Progenitor cell of endocrine pancreas (in vitro differentiated cells): ENCODE measurements around the gene DDX27. TPM values are rescaled to one million over a fixed set of nuclear protein-coding genes. Genes with fewer than 3 reads are reported as not detected.

Source experiments
- DNase-seq: peaks from one replicate; pipeline ENCODE4 v3.0.0; 2021; ENCODE audit warnings: low spot score; ENCODE audit not compliant: unreplicated experiment
- H3K27ac Mint-ChIP-seq: 2 replicates; pipeline ENCODE4 v1.8.0; 2021; ENCODE audit warnings: mild to moderate bottlenecking, moderate library complexity, mixed read lengths
- H3K27me3 Mint-ChIP-seq: 2 replicates; pipeline ENCODE4 v1.8.0; 2021; ENCODE audit warnings: mixed read lengths
- H3K36me3 Mint-ChIP-seq: 2 replicates; pipeline ENCODE4 v1.8.0; 2022; ENCODE audit warnings: mixed read lengths; ENCODE audit not compliant: insufficient read depth
- H3K4me1 Mint-ChIP-seq: 2 replicates; pipeline ENCODE4 v1.8.0; 2021; ENCODE audit warnings: low read depth, mixed read lengths
- H3K4me3 Mint-ChIP-seq: 2 replicates; pipeline ENCODE4 v1.8.0; 2021; ENCODE audit warnings: low read depth, mild to moderate bottlenecking, moderate library complexity, mixed read lengths
- H3K9me3 Mint-ChIP-seq: 2 replicates; pipeline ENCODE4 v1.8.0; 2021; ENCODE audit warnings: low read depth, mixed read lengths
- long read RNA-seq: library from polyadenylated mRNA; unstranded; transcript quantifications from one replicate; pipeline ENCODE4 v2.0.0, GENCODE V29; 2020
- total RNA-seq: library from RNA; stranded (reverse); gene quantifications from 2 replicates; pipeline ENCODE4 v1.2.1, GENCODE V29; 2021
- TF ChIP-seq, protein P1 (sequence below): fragments of 200-600 bp; sonication (generic); IDR thresholded peaks from one replicate; pipeline ENCODE4 v1.5.0; 2021; ENCODE audit warnings: antibody characterized with exemption, mild to moderate bottlenecking; ENCODE audit not compliant: unreplicated experiment

The DDX27 gene, protein sequence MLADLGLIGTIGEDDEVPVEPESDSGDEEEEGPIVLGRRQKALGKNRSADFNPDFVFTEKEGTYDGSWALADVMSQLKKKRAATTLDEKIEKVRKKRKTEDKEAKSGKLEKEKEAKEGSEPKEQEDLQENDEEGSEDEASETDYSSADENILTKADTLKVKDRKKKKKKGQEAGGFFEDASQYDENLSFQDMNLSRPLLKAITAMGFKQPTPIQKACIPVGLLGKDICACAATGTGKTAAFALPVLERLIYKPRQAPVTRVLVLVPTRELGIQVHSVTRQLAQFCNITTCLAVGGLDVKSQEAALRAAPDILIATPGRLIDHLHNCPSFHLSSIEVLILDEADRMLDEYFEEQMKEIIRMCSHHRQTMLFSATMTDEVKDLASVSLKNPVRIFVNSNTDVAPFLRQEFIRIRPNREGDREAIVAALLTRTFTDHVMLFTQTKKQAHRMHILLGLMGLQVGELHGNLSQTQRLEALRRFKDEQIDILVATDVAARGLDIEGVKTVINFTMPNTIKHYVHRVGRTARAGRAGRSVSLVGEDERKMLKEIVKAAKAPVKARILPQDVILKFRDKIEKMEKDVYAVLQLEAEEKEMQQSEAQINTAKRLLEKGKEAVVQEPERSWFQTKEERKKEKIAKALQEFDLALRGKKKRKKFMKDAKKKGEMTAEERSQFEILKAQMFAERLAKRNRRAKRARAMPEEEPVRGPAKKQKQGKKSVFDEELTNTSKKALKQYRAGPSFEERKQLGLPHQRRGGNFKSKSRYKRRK
- 41.7 and 46.0 TPM in 2 replicates for total RNA-seq
- long read RNA-seq, transcript DDX27-207 (21 exons, 2,693 nt), result major isoform, 182 of 330 reads
- long read RNA-seq, partial matches to known transcripts, result 115 of 330 reads
- long read RNA-seq, other reads (novel, unspliced or antisense), result 33 of 330 reads

DNA sequence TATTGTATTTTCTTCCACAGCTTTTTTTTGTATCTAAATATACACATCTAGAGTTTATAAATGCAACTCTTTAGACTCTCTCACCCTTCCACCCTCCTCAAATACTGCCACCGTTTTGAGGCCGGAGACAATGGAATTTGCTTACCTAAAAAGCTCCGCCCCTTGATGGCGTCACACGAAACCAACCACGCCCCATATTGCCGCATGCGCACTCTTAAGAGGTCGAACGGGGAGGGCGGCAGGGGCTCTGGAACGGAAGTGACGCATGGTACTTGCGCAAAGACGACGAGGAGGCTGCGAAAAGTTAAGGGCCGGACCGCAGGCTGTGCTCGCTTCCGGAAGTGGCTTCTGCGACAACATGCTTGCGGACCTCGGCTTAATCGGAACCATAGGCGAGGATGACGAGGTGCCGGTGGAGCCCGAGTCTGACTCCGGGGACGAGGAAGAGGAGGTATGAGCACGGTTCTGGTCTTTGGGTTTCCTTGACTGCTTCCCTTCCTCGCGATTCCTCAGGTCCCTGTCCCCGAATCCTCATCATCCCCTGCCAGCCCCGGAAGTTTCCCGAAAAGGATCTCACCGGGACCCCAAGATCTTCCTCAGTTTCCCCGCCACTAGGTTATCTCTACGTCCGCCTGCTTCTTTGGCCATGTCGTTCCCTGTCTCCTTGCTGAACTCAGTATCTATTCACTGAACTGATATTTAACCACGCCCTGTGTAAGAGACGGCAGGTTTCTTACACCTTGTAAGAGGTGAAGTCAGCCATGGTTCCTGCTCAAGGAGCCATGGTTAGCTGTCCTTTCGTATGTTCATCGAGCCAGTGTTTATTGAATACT, at the start of gene DDX27:
Gene DDX27 (plus strand): TSS at position 326 of the 833 bp plus-strand sequence. CDS start 33 bp downstream, at position 359.
- Mint-ChIP-seq H3K9me3 (no peaks in the 10 kb centered on the region), H3K27ac (peak within 1 kb of the TSS; percentile 96), H3K4me3 (peak within 1 kb of the TSS; percentile 89), H3K36me3 (peaks cover 8% of the 10 kb centered on the region), H3K27me3 (no peaks in the 10 kb centered on the region), H3K4me1 (peaks cover 15% of the 10 kb centered on the region)
- DNase-seq, result peak; percentile 95
- TF ChIP-seq, protein P1, sequence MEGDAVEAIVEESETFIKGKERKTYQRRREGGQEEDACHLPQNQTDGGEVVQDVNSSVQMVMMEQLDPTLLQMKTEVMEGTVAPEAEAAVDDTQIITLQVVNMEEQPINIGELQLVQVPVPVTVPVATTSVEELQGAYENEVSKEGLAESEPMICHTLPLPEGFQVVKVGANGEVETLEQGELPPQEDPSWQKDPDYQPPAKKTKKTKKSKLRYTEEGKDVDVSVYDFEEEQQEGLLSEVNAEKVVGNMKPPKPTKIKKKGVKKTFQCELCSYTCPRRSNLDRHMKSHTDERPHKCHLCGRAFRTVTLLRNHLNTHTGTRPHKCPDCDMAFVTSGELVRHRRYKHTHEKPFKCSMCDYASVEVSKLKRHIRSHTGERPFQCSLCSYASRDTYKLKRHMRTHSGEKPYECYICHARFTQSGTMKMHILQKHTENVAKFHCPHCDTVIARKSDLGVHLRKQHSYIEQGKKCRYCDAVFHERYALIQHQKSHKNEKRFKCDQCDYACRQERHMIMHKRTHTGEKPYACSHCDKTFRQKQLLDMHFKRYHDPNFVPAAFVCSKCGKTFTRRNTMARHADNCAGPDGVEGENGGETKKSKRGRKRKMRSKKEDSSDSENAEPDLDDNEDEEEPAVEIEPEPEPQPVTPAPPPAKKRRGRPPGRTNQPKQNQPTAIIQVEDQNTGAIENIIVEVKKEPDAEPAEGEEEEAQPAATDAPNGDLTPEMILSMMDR, result no peak

DNA sequence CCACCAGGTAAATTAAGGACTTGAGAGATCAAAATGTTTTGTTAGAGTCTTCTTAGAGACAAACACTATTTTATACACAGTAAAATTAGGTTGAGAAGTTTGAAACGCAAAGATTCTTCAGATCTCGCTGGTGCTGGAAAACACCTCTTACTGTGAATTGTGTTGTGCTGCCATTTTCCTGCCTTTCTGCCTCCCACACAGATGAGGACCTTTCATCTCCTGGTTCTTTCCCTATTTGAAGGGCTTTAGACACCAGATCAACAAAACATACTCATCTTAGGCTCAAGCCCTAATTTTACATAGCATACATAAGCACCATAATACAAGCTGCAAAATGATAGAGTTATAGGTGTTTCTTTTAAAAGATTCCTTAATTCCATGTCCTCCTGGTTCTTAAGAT, 49.7 kb upstream of the DDX27 start:
- DNase-seq, result no peak
- H3K4me3 Mint-ChIP-seq, result no peak overlapping the region
- peaks cover 11% of the 10 kb centered on the region for H3K36me3 Mint-ChIP-seq
- TF ChIP-seq, protein P1, result no peak
- no peaks in the 10 kb centered on the region for H3K4me1 Mint-ChIP-seq
- no peaks in the 10 kb centered on the region for H3K9me3 Mint-ChIP-seq
- H3K27ac Mint-ChIP-seq, result peak overlapping the region; percentile 76
- no peaks in the 10 kb centered on the region for H3K27me3 Mint-ChIP-seq

DNA sequence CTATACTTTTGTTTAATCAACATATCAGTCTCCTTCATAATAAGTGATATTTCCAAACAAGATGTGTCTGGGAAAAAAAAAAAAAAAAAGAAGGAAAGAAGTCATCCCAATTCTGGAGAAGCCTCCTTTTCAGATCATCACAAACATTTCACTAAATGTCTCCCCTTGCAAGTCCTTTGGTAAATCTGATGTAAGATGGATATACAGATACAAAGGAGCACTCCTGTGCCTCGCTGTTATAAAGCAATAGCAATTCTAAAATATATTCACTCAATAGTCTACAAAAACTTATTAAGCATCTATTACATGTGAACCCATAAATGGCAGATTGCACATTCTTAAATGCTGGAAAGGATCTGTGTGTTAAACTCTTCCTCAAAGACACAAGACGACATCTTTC, 48.5 kb upstream of the DDX27 start:
- Mint-ChIP-seq H3K9me3 (no peaks in the 10 kb centered on the region), H3K27me3 (no peaks in the 10 kb centered on the region), H3K4me3 (no peak overlapping the region), H3K4me1 (no peaks in the 10 kb centered on the region), H3K36me3 (peaks cover 11% of the 10 kb centered on the region), H3K27ac (no peak overlapping the region)
- no peak for DNase-seq
- TF ChIP-seq, protein P1, result no peak

DNA sequence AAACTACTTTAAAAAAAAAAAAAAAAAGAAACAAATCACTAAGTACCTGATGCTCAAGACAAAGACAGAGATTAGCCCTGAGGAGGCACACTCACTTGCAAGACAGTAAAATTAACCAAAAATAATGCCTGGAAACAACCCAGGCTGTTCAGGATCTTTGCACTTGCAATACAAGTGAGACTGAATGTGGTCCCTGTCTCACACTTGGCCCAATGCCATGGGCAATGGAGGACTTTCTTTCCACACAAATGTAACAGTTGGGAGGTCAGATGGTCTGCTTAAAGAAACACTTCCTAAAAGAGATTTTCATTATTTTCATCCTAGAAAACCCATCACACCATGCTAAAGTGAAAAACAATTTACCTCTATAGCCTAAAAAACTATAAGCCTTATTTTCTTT, 47.3 kb upstream of the DDX27 start:
- Mint-ChIP-seq H3K27ac (no peak overlapping the region), H3K36me3 (peaks cover 15% of the 10 kb centered on the region), H3K27me3 (no peaks in the 10 kb centered on the region), H3K4me1 (no peaks in the 10 kb centered on the region), H3K4me3 (no peak overlapping the region), H3K9me3 (no peaks in the 10 kb centered on the region)
- TF ChIP-seq, protein P1, result no peak
- DNase-seq, result no peak

DNA sequence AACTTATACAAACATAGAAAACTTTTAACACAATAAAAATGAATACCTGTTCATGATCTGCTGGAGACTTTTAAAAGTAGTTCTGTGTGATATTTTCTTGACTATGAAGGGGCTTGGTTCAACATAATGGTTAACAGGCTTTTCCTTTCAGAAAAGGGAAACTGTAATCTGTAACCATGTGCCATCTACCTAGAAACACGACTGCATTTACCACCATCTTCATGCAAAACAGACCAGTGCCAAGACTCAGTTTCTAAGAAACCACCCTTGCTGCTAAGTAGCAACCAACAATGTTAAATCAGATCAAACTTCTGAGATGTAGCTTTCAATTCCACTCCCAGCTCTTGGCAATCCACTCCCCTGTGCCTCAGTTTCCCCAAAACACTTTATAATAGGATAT, 46.8 kb upstream of the DDX27 start:
- DNase-seq, result no peak
- Mint-ChIP-seq H3K27me3 (no peaks in the 10 kb centered on the region), H3K9me3 (no peaks in the 10 kb centered on the region), H3K36me3 (peaks cover 15% of the 10 kb centered on the region), H3K27ac (no peak overlapping the region), H3K4me3 (no peak overlapping the region), H3K4me1 (no peaks in the 10 kb centered on the region)
- TF ChIP-seq, protein P1, result no peak
